ENCODE results near the gene B4GALT1. TPM values are rescaled to one million over a fixed set of nuclear protein-coding genes. Genes with fewer than 3 reads are reported as not detected.

The B4GALT1 gene
- total RNA-seq, 1 donor from 2014 or later, result 7.5 TPM

DNA sequence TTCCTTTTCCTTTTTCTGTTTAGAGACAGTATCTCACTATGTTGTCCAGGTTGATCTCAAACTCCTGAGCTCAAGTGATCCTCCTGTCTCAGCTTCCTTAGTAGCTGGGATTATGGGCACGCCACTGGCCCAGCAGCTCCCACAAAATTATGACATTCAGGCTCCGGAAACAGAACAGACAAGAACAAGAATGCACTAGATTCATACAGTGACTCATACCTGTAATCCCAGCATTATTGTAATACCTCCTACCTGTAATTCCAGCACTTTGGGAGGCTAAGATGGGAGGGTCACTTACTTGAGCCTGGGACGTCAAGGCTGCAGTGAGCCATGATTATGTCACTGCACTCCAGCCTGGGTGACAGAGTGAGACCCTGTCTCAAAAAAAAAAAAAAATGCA, 26.7 kb upstream of the B4GALT1 start:
- Histone ChIP-seq H3K27me3 (no peaks in the 10 kb centered on the region), H3K36me3 (no peaks in the 10 kb centered on the region), H3K9ac (no peak overlapping the region), H4K20me1 (ENCODE audit: low read depth) (no peaks in the 10 kb centered on the region), H3K9me3 (ENCODE audit: low read depth) (no peaks in the 10 kb centered on the region), H2AFZ (replicated peaks) (no peak overlapping the region), H3K4me3 (no peak overlapping the region), H3K27ac (no peak overlapping the region), H3F3A (ENCODE audit: low read depth) (no peaks in the 10 kb centered on the region), H3K79me2 (ENCODE audit: low read depth) (no peaks in the 10 kb centered on the region), H3K4me1 (no peaks in the 10 kb centered on the region), H3K4me2 (no peak overlapping the region)
- Mint-ChIP-seq H3K9me3 (no peaks in the 10 kb centered on the region), H3K27me3 (ENCODE audit: insufficient read depth, low read depth) (peaks cover 17% of the 10 kb centered on the region), H3K4me3 (no peak overlapping the region), H3K27ac (no peak overlapping the region), H3K36me3 (no peaks in the 10 kb centered on the region), H3K4me1 (peaks cover 9% of the 10 kb centered on the region)
- no peak for TF ChIP-seq EZH2 (IDR thresholded peaks at IDR 0.05)
- TF ChIP-seq CTCF (IDR thresholded peaks at IDR 0.05), result no peak
- TF ChIP-seq EZH2phosphoT487 (IDR thresholded peaks at IDR 0.05), result no peak
- no peak for DNase-seq (ENCODE audit: low spot score)

- Histone ChIP-seq H4K20me1 (ENCODE audit: low read depth) (no peaks in the 10 kb centered on the region), H3K4me2 (no peak overlapping the region), H3F3A (ENCODE audit: low read depth) (no peaks in the 10 kb centered on the region), H3K27ac (no peak overlapping the region), H3K79me2 (ENCODE audit: low read depth) (no peaks in the 10 kb centered on the region), H3K9ac (no peak overlapping the region), H2AFZ (replicated peaks) (no peak overlapping the region), H3K9me3 (ENCODE audit: low read depth) (no peaks in the 10 kb centered on the region), H3K36me3 (no peaks in the 10 kb centered on the region), H3K4me3 (no peak overlapping the region), H3K4me1 (no peaks in the 10 kb centered on the region), H3K27me3 (no peaks in the 10 kb centered on the region)
- no peak for DNase-seq (ENCODE audit: low spot score)
- Mint-ChIP-seq H3K27ac (no peak overlapping the region), H3K36me3 (no peaks in the 10 kb centered on the region), H3K9me3 (no peaks in the 10 kb centered on the region), H3K4me3 (no peak overlapping the region), H3K4me1 (peaks cover 11% of the 10 kb centered on the region), H3K27me3 (ENCODE audit: insufficient read depth, low read depth) (peaks cover 21% of the 10 kb centered on the region)
- no peak for TF ChIP-seq EZH2 (IDR thresholded peaks at IDR 0.05)
- no peak for TF ChIP-seq CTCF (IDR thresholded peaks at IDR 0.05)
- TF ChIP-seq EZH2phosphoT487 (IDR thresholded peaks at IDR 0.05), result no peak
Observed at GRCh38 chr9:33192493-33193255, 25.5 kb upstream of the B4GALT1 start.

DNA sequence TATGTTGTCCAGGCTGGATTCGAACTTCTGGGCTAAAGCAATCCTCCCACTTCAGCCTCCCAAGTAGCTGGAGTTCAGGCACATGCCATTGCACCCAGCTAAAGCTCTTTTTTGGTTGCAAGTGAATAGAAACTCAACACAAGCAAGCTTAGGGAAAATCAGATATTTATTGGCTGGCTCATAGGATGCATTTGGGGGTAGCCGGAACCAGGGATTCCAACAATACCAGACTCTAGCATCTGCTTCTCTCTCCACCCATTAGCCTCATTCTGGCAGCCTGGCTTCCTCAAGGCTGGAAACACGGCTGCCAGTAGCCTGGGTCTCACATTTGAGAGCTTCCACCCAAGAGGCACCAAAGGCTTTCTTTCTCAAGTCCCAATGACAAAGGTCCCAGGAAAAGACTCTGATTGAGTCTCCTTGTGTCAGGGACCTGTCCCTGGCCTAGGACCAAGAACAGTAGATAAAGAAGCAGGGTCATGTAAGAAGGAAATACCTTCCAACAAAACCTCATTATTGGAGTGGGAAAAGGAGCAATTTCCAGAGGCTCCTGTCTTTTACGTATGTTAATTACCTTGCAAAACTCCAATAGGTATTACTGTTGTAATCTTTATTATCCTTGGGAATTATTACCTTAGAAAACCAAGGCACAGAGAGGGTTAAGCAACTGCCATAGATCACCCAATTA, 23.0 kb upstream of the B4GALT1 start:
- Mint-ChIP-seq H3K4me1 (peaks cover 13% of the 10 kb centered on the region), H3K27ac (no peak overlapping the region), H3K9me3 (no peaks in the 10 kb centered on the region), H3K4me3 (no peak overlapping the region), H3K36me3 (no peaks in the 10 kb centered on the region), H3K27me3 (ENCODE audit: insufficient read depth, low read depth) (peaks cover 27% of the 10 kb centered on the region)
- no peak overlapping the region for H3K9ac ChIP-seq
- no peak overlapping the region for H3K4me3 ChIP-seq
- no peaks in the 10 kb centered on the region for H3K79me2 ChIP-seq (ENCODE audit: low read depth)
- no peaks in the 10 kb centered on the region for H3F3A ChIP-seq (ENCODE audit: low read depth)
- H3K36me3 ChIP-seq, result no peaks in the 10 kb centered on the region
- H3K27me3 ChIP-seq, result no peaks in the 10 kb centered on the region
- no peak overlapping the region for H2AFZ ChIP-seq (replicated peaks)
- H3K4me1 ChIP-seq, result no peaks in the 10 kb centered on the region
- TF ChIP-seq EZH2 (IDR thresholded peaks at IDR 0.05) (no peak), EZH2phosphoT487 (IDR thresholded peaks at IDR 0.05) (no peak), CTCF (IDR thresholded peaks at IDR 0.05) (no peak)
- H4K20me1 ChIP-seq (ENCODE audit: low read depth), result no peaks in the 10 kb centered on the region
- H3K9me3 ChIP-seq (ENCODE audit: low read depth), result no peaks in the 10 kb centered on the region
- no peak overlapping the region for H3K4me2 ChIP-seq
- H3K27ac ChIP-seq, result no peak overlapping the region
- no peak for DNase-seq (ENCODE audit: low spot score)

Data from neural progenitor cell (in vitro differentiated cells).